ENCODE measurements around the gene GUCA2B.

The GUCA2B gene

DNA sequence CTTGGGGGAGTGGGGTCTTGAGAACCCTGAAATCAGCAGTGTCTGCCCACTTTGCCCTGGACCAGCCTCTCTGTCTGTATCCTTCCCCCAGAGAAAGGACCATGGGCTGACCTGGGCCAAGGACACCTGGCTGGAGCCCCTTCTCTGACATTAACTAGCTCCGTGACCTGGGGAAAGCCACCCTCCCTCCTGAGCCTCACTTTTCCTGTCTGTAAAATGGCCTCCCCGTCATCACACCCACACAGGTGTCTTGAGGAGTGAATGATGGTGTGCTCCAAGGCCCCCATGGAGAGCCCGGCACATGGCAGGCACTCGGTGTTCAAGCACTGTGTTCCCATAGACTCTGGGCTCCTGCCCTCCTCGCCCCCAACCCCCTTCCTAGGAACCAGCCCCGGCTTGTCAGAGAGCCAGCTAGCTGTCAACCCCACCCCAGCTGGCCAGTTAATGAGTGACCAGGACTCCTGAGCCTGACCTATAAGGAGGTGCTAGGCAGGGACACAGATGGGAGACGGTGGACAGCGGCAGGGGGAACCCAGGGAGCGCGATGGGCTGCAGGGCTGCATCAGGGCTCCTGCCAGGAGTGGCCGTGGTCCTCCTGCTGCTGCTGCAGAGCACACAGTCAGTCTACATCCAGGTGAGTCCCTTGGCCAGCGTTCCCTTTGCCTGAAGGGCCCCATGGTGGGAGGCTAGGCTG is at the start of gene GUCA2B:
Gene GUCA2B (plus strand): TSS at position 504 of the 694 bp plus-strand sequence. CDS start 41 bp downstream, at position 545.
- Histone ChIP-seq H3K4me3 (ENCODE audit: low read length in 2 of 2) (no peak within 1 kb of the TSS), H3K9ac (ENCODE audit: low read length in 2 of 2) (no peak within 1 kb of the TSS), H3K4me1 (ENCODE audit: control insufficient read depth, insufficient read depth, low read length) (no peaks in the 10 kb centered on the region), H3K27ac (ENCODE audit: low read length) (no peak within 1 kb of the TSS), H3K36me3 (ENCODE audit: control insufficient read depth in 2 of 2, insufficient read depth in 2 of 2, low read length in 2 of 2) (no peaks in the 10 kb centered on the region), H3K27me3 (ENCODE audit: control insufficient read depth in 1 of 2, insufficient read depth in 2 of 2, low read length in 2 of 2) (peaks cover 5 to 11% of the 10 kb centered on the region in 2 donors), H3K9me3 (ENCODE audit: control insufficient read depth in 2 of 2, low read length in 2 of 2) (no peaks in the 10 kb centered on the region)

DNA sequence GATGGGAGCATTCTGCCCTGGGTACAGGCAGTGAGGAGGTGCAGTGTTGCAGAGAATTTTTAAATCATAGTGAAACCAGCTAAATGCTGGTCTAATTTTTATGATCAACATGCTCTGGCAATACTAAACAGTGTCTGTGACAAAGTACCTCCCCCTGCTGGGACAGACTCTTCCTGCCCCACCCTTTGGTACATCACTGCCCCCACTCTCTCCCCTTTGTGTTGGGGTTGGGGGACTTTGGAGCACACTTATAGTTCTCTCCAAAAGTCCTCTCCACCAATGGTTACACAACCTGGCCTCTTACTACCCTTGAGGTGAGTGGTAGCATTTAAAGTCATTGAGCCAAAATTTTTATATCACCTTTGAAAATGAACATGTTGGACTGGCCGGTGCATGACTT is 48.2 kb upstream of the GUCA2B start:
- Histone ChIP-seq H3K27me3 (ENCODE audit: control insufficient read depth in 1 of 2, insufficient read depth in 2 of 2, low read length in 2 of 2) (no peaks in the 10 kb centered on the region), H3K27ac (ENCODE audit: low read length) (no peak overlapping the region), H3K4me1 (ENCODE audit: control insufficient read depth, insufficient read depth, low read length) (no peaks in the 10 kb centered on the region), H3K4me3 (ENCODE audit: low read length in 2 of 2) (no peak overlapping the region), H3K9me3 (ENCODE audit: control insufficient read depth in 2 of 2, low read length in 2 of 2) (peaks cover 0 to 5% of the 10 kb centered on the region in 2 donors), H3K36me3 (ENCODE audit: control insufficient read depth in 2 of 2, insufficient read depth in 2 of 2, low read length in 2 of 2) (no peaks in the 10 kb centered on the region), H3K9ac (ENCODE audit: low read length in 2 of 2) (no peak overlapping the region)

DNA sequence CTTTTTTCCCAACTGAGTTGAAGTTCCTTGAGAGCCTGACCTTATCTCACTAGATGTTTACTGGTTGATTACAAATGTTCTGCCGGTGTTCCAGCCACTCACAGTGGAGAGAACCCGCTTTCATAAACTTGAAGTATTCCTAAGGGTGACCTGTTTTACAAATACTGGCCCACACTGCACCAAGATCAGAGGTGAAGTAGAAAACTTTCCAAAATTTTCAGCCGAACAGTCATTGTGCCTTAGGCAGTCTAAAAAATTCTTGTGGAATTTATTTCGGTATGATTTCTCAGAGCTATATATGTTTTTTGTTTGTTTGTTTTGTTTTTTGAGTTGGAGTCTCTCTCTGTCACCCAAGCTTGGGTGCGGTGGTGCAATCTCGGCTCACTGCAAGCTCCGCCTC is 44.9 kb upstream of the GUCA2B start:
- no peak overlapping the region for H3K27ac ChIP-seq (ENCODE audit: low read length)
- no peak overlapping the region for H3K9ac ChIP-seq (ENCODE audit: low read length in 2 of 2)
- H3K9me3 ChIP-seq (ENCODE audit: control insufficient read depth in 2 of 2, low read length in 2 of 2) = no peaks in the 10 kb centered on the region
- H3K27me3 ChIP-seq (ENCODE audit: control insufficient read depth in 1 of 2, insufficient read depth in 2 of 2, low read length in 2 of 2) = no peaks in the 10 kb centered on the region
- no peaks in the 10 kb centered on the region for H3K36me3 ChIP-seq (ENCODE audit: control insufficient read depth in 2 of 2, insufficient read depth in 2 of 2, low read length in 2 of 2)
- H3K4me3 ChIP-seq (ENCODE audit: low read length in 2 of 2) = no peak overlapping the region
- H3K4me1 ChIP-seq (ENCODE audit: control insufficient read depth, insufficient read depth, low read length) = no peaks in the 10 kb centered on the region

DNA sequence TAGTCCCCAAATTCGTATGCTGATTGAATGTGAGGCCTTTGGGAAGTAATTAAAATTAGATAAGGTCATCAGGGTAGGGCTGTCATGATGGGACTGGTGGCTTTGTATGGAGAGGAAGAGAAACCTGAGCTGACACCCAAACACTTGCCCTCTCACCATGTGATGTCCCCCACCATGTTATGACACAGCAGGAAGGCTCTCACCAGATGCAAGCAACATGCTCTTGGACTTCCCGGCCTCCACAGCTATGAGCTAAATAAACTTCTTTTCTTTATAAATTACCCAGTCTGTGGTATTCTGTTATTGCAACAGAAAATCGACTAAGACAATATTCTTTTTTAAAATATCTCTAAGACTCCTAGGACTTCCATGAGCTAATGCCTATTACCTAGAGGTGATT is 43.6 kb upstream of the GUCA2B start:
- Histone ChIP-seq H3K9me3 (ENCODE audit: control insufficient read depth in 2 of 2, low read length in 2 of 2) (no peaks in the 10 kb centered on the region), H3K4me3 (ENCODE audit: low read length in 2 of 2) (no peak overlapping the region), H3K4me1 (ENCODE audit: control insufficient read depth, insufficient read depth, low read length) (no peaks in the 10 kb centered on the region), H3K27ac (ENCODE audit: low read length) (no peak overlapping the region), H3K27me3 (ENCODE audit: control insufficient read depth in 1 of 2, insufficient read depth in 2 of 2, low read length in 2 of 2) (no peaks in the 10 kb centered on the region), H3K36me3 (ENCODE audit: control insufficient read depth in 2 of 2, insufficient read depth in 2 of 2, low read length in 2 of 2) (no peaks in the 10 kb centered on the region), H3K9ac (ENCODE audit: low read length in 2 of 2) (no peak overlapping the region)

DNA sequence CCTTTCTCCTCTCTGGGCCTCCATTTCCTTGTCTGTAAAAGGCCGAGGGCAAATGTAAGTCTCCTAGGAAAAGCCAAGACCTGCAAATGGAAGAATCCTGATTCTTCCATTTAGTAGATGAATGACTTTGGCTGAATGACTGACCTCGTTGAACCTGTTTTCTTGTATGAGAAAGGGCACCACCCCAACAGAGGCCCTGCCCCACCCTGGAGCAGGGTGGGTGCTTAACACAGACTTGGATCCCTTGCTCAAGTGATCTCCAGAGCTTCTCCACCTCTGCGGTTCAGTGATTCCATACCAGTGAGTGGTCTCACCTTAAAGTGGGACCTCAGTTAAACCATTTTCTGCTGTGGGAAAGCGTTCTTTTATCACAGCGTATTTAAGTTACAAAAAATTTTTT is 39.0 kb upstream of the GUCA2B start:
- Histone ChIP-seq H3K27ac (ENCODE audit: low read length) (no peak overlapping the region), H3K4me1 (ENCODE audit: control insufficient read depth, insufficient read depth, low read length) (no peaks in the 10 kb centered on the region), H3K4me3 (ENCODE audit: low read length in 2 of 2) (no peak overlapping the region), H3K36me3 (ENCODE audit: control insufficient read depth in 2 of 2, insufficient read depth in 2 of 2, low read length in 2 of 2) (no peaks in the 10 kb centered on the region), H3K9ac (ENCODE audit: low read length in 2 of 2) (no peak overlapping the region), H3K9me3 (ENCODE audit: control insufficient read depth in 2 of 2, low read length in 2 of 2) (no peaks in the 10 kb centered on the region), H3K27me3 (ENCODE audit: control insufficient read depth in 1 of 2, insufficient read depth in 2 of 2, low read length in 2 of 2) (no peaks in the 10 kb centered on the region)

DNA sequence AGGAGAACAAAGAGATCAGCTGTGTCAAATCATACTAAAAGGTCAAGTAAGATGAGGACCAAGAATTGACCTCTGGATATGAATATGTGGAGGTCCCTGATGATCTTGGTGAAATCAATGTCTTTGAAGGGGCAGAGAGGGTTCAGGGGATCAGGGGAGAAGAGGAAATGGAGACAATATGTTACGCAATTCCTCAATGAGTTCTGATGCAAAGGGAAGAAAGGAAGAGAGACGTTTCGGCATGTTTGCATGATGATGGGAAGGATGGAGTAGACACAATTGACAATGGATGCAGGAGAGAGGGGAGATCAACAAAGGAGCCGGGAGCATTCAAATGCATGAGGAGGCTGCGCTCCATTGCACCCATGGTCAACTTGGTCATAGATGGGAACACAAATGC is 36.0 kb upstream of the GUCA2B start:
- H3K36me3 ChIP-seq (ENCODE audit: control insufficient read depth in 2 of 2, insufficient read depth in 2 of 2, low read length in 2 of 2) = no peaks in the 10 kb centered on the region
- no peaks in the 10 kb centered on the region for H3K4me1 ChIP-seq (ENCODE audit: control insufficient read depth, insufficient read depth, low read length)
- no peak overlapping the region for H3K9ac ChIP-seq (ENCODE audit: low read length in 2 of 2)
- no peaks in the 10 kb centered on the region for H3K9me3 ChIP-seq (ENCODE audit: control insufficient read depth in 2 of 2, low read length in 2 of 2)
- no peaks in the 10 kb centered on the region for H3K27me3 ChIP-seq (ENCODE audit: control insufficient read depth in 1 of 2, insufficient read depth in 2 of 2, low read length in 2 of 2)
- H3K4me3 ChIP-seq (ENCODE audit: low read length in 2 of 2) = no peak overlapping the region
- no peak overlapping the region for H3K27ac ChIP-seq (ENCODE audit: low read length)

DNA sequence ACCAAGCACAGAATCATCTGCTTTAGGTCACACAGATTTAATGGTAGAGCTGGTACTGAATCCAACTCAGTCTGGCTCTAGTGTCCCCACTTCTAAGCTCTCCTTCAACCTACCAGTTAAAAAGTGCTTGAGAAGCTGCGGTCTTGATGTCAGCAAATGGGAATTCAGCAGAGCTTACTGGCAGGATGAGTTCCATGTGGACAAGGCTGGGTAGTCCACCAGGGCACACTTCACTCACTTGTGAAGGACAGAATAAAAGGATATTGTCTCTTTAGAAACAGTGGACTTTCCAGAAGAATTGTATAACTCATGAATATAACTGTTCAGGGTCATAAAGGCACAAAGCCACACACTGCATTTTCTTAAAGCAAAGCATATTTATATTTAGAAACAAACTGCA is 35.1 kb upstream of the GUCA2B start:
- H3K36me3 ChIP-seq (ENCODE audit: control insufficient read depth in 2 of 2, insufficient read depth in 2 of 2, low read length in 2 of 2) = no peaks in the 10 kb centered on the region
- H3K4me3 ChIP-seq (ENCODE audit: low read length in 2 of 2) = no peak overlapping the region
- peaks cover 0 to 3% of the 10 kb centered on the region in 2 donors for H3K9me3 ChIP-seq (ENCODE audit: control insufficient read depth in 2 of 2, low read length in 2 of 2)
- H3K9ac ChIP-seq (ENCODE audit: low read length in 2 of 2) = no peak overlapping the region
- H3K4me1 ChIP-seq (ENCODE audit: control insufficient read depth, insufficient read depth, low read length) = no peaks in the 10 kb centered on the region
- no peak overlapping the region for H3K27ac ChIP-seq (ENCODE audit: low read length)
- H3K27me3 ChIP-seq (ENCODE audit: control insufficient read depth in 1 of 2, insufficient read depth in 2 of 2, low read length in 2 of 2) = no peaks in the 10 kb centered on the region

DNA sequence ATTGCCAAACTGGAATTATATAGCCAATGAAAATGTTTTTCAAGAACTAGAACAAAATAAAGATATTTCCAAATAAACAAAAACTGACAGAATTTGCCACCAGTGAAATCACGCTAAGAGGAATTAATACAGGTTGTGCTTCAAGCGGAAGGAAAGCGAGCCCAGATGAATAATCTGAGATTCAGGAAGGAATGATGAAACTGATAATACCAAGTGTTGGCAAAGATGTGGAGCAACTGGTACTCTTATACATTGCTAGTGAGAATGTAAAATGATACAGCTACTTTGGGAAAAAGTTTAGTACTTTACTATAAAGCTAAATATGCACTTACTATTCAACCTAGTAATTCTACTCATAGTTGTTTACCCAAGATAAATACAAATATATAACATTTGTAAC is 30.8 kb upstream of the GUCA2B start:
- Histone ChIP-seq H3K9me3 (ENCODE audit: control insufficient read depth in 2 of 2, low read length in 2 of 2) (peaks cover 3% of the 10 kb centered on the region in 2 donors), H3K4me3 (ENCODE audit: low read length in 2 of 2) (no peak overlapping the region), H3K27ac (ENCODE audit: low read length) (no peak overlapping the region), H3K36me3 (ENCODE audit: control insufficient read depth in 2 of 2, insufficient read depth in 2 of 2, low read length in 2 of 2) (no peaks in the 10 kb centered on the region), H3K27me3 (ENCODE audit: control insufficient read depth in 1 of 2, insufficient read depth in 2 of 2, low read length in 2 of 2) (peaks cover 0 to 5% of the 10 kb centered on the region in 2 donors), H3K4me1 (ENCODE audit: control insufficient read depth, insufficient read depth, low read length) (no peaks in the 10 kb centered on the region), H3K9ac (ENCODE audit: low read length in 2 of 2) (no peak overlapping the region)

DNA sequence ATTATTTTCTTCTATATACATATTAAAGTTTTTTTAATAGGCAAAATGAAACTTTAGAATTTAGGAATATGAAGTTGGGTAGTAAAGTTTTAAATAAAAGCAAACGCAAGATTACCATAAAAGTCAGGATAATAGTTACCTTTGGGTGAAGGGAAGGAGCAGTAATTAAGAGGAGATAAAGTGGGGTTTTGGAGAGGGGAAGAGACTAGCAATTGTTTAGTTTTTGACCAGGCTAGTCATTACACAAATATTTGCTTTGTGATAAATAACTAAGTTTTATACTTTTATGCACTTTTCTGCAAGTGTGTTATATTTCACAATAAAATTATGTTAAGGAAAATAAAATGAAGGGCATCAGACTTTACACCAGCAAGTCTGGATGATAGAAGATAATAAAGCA is 27.7 kb upstream of the GUCA2B start:
- Histone ChIP-seq H3K9ac (ENCODE audit: low read length in 2 of 2) (no peak overlapping the region), H3K9me3 (ENCODE audit: control insufficient read depth in 2 of 2, low read length in 2 of 2) (peaks cover 3% of the 10 kb centered on the region in 2 donors), H3K4me1 (ENCODE audit: control insufficient read depth, insufficient read depth, low read length) (no peaks in the 10 kb centered on the region), H3K27me3 (ENCODE audit: control insufficient read depth in 1 of 2, insufficient read depth in 2 of 2, low read length in 2 of 2) (peaks cover 0 to 5% of the 10 kb centered on the region in 2 donors), H3K36me3 (ENCODE audit: control insufficient read depth in 2 of 2, insufficient read depth in 2 of 2, low read length in 2 of 2) (no peaks in the 10 kb centered on the region), H3K4me3 (ENCODE audit: low read length in 2 of 2) (no peak overlapping the region), H3K27ac (ENCODE audit: low read length) (no peak overlapping the region)

DNA sequence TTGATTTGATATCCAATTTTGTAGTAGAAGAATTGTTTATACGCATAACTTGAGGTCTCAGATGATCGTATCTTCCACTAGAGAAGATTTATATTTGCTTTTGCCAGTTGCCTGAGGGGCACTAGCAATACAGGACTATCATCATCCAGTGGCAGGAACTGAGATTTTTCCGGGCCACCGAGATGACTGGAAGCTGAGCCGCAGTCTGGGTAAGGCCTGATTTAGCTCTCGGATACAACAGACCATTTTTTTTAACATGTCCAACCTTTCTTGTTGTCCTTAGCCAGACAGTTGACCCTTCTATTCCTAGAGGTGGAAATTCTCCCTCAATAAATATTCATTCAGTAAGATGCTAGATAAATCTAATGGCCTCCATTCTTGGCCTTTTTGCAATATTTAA is 25.4 kb upstream of the GUCA2B start:
- Histone ChIP-seq H3K9ac (ENCODE audit: low read length in 2 of 2) (no peak overlapping the region), H3K9me3 (ENCODE audit: control insufficient read depth in 2 of 2, low read length in 2 of 2) (peaks cover 0 to 3% of the 10 kb centered on the region in 2 donors), H3K27me3 (ENCODE audit: control insufficient read depth in 1 of 2, insufficient read depth in 2 of 2, low read length in 2 of 2) (peaks cover 0 to 5% of the 10 kb centered on the region in 2 donors), H3K27ac (ENCODE audit: low read length) (no peak overlapping the region), H3K4me3 (ENCODE audit: low read length in 2 of 2) (no peak overlapping the region), H3K4me1 (ENCODE audit: control insufficient read depth, insufficient read depth, low read length) (no peaks in the 10 kb centered on the region), H3K36me3 (ENCODE audit: control insufficient read depth in 2 of 2, insufficient read depth in 2 of 2, low read length in 2 of 2) (no peaks in the 10 kb centered on the region)

DNA sequence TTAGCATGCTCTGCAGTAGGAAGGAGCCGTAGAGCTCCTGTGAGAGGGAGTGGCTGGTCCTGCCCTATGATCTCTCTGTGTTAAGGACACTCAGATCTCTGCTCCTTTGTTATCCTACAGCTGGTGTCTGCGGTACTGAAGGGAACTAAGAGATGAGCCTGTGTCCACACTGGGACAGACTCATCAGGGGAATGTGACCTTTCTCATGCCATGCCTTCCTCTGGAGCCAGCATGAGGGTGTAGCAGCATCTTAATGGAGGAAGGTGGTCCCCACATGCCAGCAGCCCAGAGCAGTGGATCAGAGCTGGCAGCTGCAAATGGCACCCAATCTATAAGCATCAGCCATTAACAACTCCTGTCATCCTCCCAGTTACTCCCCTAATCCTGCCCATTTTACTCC is 24.7 kb upstream of the GUCA2B start:
- Histone ChIP-seq H3K9ac (ENCODE audit: low read length in 2 of 2) (no peak overlapping the region), H3K27ac (ENCODE audit: low read length) (no peak overlapping the region), H3K27me3 (ENCODE audit: control insufficient read depth in 1 of 2, insufficient read depth in 2 of 2, low read length in 2 of 2) (peaks cover 0 to 5% of the 10 kb centered on the region in 2 donors), H3K9me3 (ENCODE audit: control insufficient read depth in 2 of 2, low read length in 2 of 2) (peaks cover 0 to 3% of the 10 kb centered on the region in 2 donors), H3K36me3 (ENCODE audit: control insufficient read depth in 2 of 2, insufficient read depth in 2 of 2, low read length in 2 of 2) (no peaks in the 10 kb centered on the region), H3K4me3 (ENCODE audit: low read length in 2 of 2) (no peak overlapping the region), H3K4me1 (ENCODE audit: control insufficient read depth, insufficient read depth, low read length) (no peaks in the 10 kb centered on the region)
